GM06990 (cell line): ENCODE measurements around the gene SBNO2.

Source experiments
- DNase-seq: peaks from one replicate; pipeline ENCODE4 v3.0.0-alpha.2; 2011; ENCODE audit not compliant: insufficient read length; ENCODE audit errors: extremely low read depth
- H3K27me3 ChIP-seq: replicated peaks from 2 replicates; pipeline ENCODE4 v1.6.0; 2011; ENCODE audit warnings: low read length; ENCODE audit not compliant: control insufficient read depth, insufficient read depth
- H3K36me3 ChIP-seq: 2 replicates; pipeline ENCODE4 v1.5.1; 2011; ENCODE audit warnings: low read length; ENCODE audit not compliant: control insufficient read depth, insufficient read depth
- H3K4me3 ChIP-seq: replicated peaks from 2 replicates; pipeline ENCODE4 v1.5.1; 2011; ENCODE audit warnings: low read depth, mild to moderate bottlenecking, control low read depth, low read length
- CTCF ChIP-seq: IDR thresholded peaks from 2 replicates; pipeline ENCODE4 v1.5.1; 2011; ENCODE audit warnings: low read length, control low read depth, mild to moderate bottlenecking, inconsistent platforms; ENCODE audit not compliant: insufficient read depth, poor library complexity, severe bottlenecking

SBNO2 gene

GRCh38 chr19:1161716-1162115, 12.4 kb downstream of the SBNO2 start:
- Histone ChIP-seq H3K27me3 (no peaks in the 10 kb centered on the region), H3K36me3 (peaks cover 2% of the 10 kb centered on the region; the same call in 1 of the 2 replicates), H3K4me3 (no peak overlapping the region)
- no peak for DNase-seq
- TF ChIP-seq CTCF: no peak

- TF ChIP-seq CTCF: no peak
- DNase-seq: no peak
- Histone ChIP-seq H3K36me3 (no peaks in the 10 kb centered on the region), H3K27me3 (no peaks in the 10 kb centered on the region), H3K4me3 (no peak overlapping the region)
Measured at GRCh38 chr19:1159864-1160595, 14.0 kb downstream of the SBNO2 start.

- no peak for TF ChIP-seq CTCF
- H3K36me3 ChIP-seq: peaks cover 1% of the 10 kb centered on the region; the same call in 1 of the 2 replicates
- no peaks in the 10 kb centered on the region for H3K27me3 ChIP-seq
- no peak for DNase-seq
- H3K4me3 ChIP-seq: no peak overlapping the region
Measured at GRCh38 chr19:1158885-1159448, 15.1 kb downstream of the SBNO2 start.

GRCh38 chr19:1157931-1158884, 15.9 kb downstream of the SBNO2 start:
- Histone ChIP-seq H3K36me3 (peaks cover 1% of the 10 kb centered on the region), H3K4me3 (no peak overlapping the region), H3K27me3 (no peaks in the 10 kb centered on the region)
- no peak for TF ChIP-seq CTCF
- no peak for DNase-seq

GRCh38 chr19:1156830-1157615, 17.0 kb downstream of the SBNO2 start:
- Histone ChIP-seq H3K27me3 (no peaks in the 10 kb centered on the region), H3K36me3 (peaks cover 5% of the 10 kb centered on the region), H3K4me3 (no peak overlapping the region)
- TF ChIP-seq CTCF: no peak
- DNase-seq: no peak
